ENCODE measurements around the gene RENBP. TPM values are rescaled to one million over a fixed set of nuclear protein-coding genes. Genes with fewer than 3 reads are reported as not detected.

Gene RENBP
- polyA plus RNA-seq, 2 donors = 1.4 to 1.6 TPM

DNA sequence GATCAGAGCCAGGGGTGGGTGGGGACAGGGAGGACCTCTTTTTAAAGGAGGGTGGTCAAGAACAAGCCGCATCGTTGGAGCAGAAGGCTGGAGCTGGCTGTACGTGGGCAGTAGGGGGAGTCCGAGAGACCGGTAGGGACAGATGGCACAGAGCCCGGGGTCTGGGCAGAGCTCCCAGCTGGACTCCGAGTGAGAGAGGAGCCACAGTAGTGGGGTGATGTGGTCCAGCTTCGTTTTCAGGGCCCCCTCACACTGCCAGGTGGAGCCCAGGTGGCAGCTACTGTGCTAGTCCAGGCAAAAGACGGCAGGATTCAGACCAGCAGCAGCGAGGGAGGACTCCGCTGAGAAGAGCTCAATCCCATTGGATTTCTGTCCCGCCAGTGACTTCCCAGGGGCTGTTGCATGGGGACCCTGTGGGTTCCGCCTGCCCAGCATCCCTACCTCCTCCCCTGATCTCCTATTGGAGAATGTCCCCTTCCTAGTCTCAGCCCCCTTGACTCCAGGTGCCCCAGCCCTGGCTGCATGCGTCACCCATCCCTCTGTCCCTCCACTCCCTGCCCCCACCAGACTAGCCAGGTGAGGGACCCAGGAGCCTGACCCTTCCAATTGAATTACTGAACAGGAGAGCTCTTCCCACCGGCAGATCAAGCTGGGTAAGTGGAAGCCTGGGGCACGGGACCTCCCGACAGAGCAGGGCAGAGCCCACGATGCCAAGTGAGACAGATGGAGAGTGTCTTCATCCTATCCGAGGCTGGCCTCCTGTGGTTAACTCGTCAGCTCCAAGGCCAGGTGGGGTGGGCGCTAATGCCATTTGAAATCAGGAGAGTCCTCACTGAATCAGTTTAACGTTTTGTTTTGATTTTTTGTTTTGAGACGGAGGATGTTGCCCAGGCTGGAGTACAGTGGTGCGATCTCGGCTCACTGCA, 21.2 kb downstream of the RENBP start:
- WGBS, 2 donors = 50 to 58% methylated on average over 23 to 25 of the region's 25 CpGs
- no peak overlapping the region for H3K27ac ChIP-seq (ENCODE audit: low read depth in 2 of 2, low read length in 1 of 2)

DNA sequence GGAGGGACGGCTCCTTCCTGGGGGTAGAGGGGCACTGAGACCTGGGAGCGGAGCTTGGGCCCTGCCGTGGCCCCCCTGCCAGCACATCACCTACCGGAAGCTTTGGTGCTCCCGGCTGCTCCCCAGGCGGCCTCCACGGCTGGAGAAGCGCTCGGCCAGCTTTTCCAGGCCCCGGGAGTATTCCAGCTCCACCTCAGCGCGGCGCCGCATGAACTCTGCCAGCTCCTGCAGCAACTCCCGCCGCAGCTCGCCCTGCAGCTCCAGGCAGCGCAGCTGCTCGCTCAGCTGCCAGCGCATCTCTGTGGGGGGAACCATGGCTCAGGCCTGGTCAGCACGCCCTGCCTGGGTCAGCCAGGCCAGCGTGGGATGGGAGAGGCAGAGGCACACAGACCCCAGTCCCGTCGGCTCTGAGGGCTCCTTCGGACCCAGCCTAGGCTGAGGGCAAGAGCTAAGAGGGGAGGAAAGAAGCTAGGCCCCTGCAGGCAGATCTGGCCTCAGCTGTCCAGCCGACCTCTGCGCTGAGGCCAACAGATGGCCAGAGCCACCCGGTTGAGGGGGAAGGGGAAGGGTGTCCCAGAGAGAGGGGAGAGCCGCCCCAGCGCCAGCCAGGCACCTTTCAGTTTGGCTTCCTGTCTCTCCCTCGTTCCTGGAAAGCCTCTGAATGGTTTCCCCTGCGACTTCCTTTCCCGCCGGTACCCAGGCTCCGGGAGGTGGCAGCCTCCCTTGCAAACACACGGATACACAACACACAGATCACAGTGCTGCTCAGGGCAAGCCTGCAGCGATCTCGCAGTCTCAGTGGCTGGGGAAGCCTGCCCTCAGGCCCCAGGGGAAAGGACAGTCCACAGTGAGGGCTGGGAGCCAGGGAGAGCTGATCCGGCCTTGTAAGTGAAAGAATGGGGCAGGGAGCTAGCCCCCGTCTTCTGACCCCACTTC, 22.7 kb downstream of the RENBP start:
- Histone ChIP-seq H3K4me3 (ENCODE audit: low read depth in 1 of 2, low read length in 2 of 2) (peak overlapping the region in 1 of 2 donors; percentile 13), H3K4me1 (ENCODE audit: control insufficient read depth in 2 of 2, insufficient read depth in 2 of 2, low read length in 1 of 2) (peaks cover 0 to 6% of the 10 kb centered on the region in 2 donors), H3K9me3 (ENCODE audit: control insufficient read depth in 2 of 2, insufficient read depth in 1 of 2, low read depth in 1 of 2, low read length in 1 of 2) (no peaks in the 10 kb centered on the region), H3K27me3 (ENCODE audit: control insufficient read depth in 1 of 2, insufficient read depth in 2 of 2, low read length in 2 of 2) (peaks cover 0 to 4% of the 10 kb centered on the region in 2 donors), H3K36me3 (ENCODE audit: control insufficient read depth in 2 of 2, insufficient read depth in 2 of 2, low read length in 1 of 2) (no peaks in the 10 kb centered on the region), H3K27ac (ENCODE audit: low read depth in 2 of 2, low read length in 1 of 2) (no peak overlapping the region)
- WGBS, 2 donors = 39 to 60% methylated on average over 35 to 40 of the region's 40 CpGs

More for the DNA sequence above, 21.2 kb downstream of the RENBP start:
- Histone ChIP-seq H3K4me1 (ENCODE audit: control insufficient read depth in 2 of 2, insufficient read depth in 2 of 2, low read length in 1 of 2) (peaks cover 0 to 11% of the 10 kb centered on the region in 2 donors), H3K27me3 (ENCODE audit: control insufficient read depth in 1 of 2, insufficient read depth in 2 of 2, low read length in 2 of 2) (peaks cover 0 to 4% of the 10 kb centered on the region in 2 donors), H3K4me3 (ENCODE audit: low read depth in 1 of 2, low read length in 2 of 2) (no peak overlapping the region), H3K36me3 (ENCODE audit: control insufficient read depth in 2 of 2, insufficient read depth in 2 of 2, low read length in 1 of 2) (no peaks in the 10 kb centered on the region), H3K9me3 (ENCODE audit: control insufficient read depth in 2 of 2, insufficient read depth in 1 of 2, low read depth in 1 of 2, low read length in 1 of 2) (no peaks in the 10 kb centered on the region)

DNA sequence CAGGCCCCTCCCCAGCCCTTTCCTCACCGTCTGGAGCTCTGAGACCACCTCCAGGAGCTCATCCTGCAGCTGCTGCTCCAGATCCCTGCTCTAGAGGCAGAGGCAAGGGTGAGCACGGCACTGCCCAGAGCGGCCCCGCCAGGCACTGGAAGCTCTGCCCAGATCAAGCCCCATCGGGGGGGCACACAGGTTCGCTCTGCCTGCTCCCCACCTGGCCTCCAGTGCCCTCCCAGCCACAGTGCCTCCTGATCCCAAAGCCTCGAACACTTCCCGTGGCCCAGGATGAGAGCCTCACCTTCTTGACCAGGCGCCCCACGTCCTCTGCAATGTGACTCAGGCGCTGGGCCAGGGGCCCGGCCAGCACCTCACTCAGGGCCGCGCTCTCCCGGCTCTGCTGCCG, 23.4 kb downstream of the RENBP start:
- H3K27ac ChIP-seq (ENCODE audit: low read depth in 2 of 2, low read length in 1 of 2) = no peak overlapping the region
- no peaks in the 10 kb centered on the region for H3K36me3 ChIP-seq (ENCODE audit: control insufficient read depth in 2 of 2, insufficient read depth in 2 of 2, low read length in 1 of 2)
- H3K9me3 ChIP-seq (ENCODE audit: control insufficient read depth in 2 of 2, insufficient read depth in 1 of 2, low read depth in 1 of 2, low read length in 1 of 2) = no peaks in the 10 kb centered on the region
- 59 to 80% methylated on average over 15 to 16 of the region's 16 CpGs for WGBS, 2 donors
- H3K4me1 ChIP-seq (ENCODE audit: control insufficient read depth in 2 of 2, insufficient read depth in 2 of 2, low read length in 1 of 2) = peaks cover 0 to 3% of the 10 kb centered on the region in 2 donors
- peaks cover 0 to 4% of the 10 kb centered on the region in 2 donors for H3K27me3 ChIP-seq (ENCODE audit: control insufficient read depth in 1 of 2, insufficient read depth in 2 of 2, low read length in 2 of 2)
- no peak overlapping the region for H3K4me3 ChIP-seq (ENCODE audit: low read depth in 1 of 2, low read length in 2 of 2)

DNA sequence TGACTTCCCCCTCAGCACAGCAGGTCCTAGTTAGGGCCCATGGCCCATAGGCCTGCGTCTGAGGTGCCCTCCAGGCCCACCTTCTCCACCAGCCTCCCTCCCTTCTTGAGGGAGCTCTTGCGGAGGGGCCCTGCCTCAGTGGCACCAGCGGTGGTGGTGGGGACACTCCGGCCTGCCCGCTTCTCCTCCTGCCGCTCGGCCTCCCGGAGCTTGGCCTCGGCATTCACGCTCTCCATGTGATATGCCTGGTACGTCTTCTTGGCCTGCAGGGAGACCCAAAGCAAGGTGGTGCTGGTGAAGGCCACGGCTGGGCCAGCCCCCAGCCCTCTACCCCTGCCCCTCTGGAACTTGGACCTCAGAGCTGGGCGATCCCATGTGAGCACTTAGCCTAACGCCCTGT, 23.9 kb downstream of the RENBP start:
- H3K27me3 ChIP-seq (ENCODE audit: control insufficient read depth in 1 of 2, insufficient read depth in 2 of 2, low read length in 2 of 2) = peaks cover 0 to 4% of the 10 kb centered on the region in 2 donors
- 86 to 94% methylated on average over 14 of the region's 14 CpGs for WGBS, 2 donors

DNA sequence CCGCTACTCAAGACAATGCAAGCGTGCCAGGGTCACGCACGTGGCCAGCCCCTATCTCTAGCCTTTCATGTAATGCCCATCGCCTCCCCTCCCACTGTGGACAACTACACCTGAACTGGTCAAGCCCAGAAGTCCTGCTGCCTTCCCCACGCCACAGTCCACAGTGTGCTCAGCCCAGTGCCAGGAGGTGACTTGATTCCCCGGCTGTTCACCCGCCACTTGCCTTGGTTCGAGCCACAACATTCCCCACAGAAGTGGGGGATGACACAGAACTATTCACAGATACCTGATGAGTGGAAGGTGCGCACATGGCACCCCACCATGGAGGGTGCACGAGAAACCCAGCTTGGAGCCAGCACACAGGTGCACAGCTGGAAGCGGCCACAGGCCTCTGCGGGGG, 25.2 kb downstream of the RENBP start:
- Histone ChIP-seq H3K27ac (ENCODE audit: low read depth in 2 of 2, low read length in 1 of 2) (no peak overlapping the region), H3K36me3 (ENCODE audit: control insufficient read depth in 2 of 2, insufficient read depth in 2 of 2, low read length in 1 of 2) (no peaks in the 10 kb centered on the region), H3K9me3 (ENCODE audit: control insufficient read depth in 2 of 2, insufficient read depth in 1 of 2, low read depth in 1 of 2, low read length in 1 of 2) (no peaks in the 10 kb centered on the region), H3K27me3 (ENCODE audit: control insufficient read depth in 1 of 2, insufficient read depth in 2 of 2, low read length in 2 of 2) (peaks cover 0 to 4% of the 10 kb centered on the region in 2 donors), H3K4me3 (ENCODE audit: low read depth in 1 of 2, low read length in 2 of 2) (no peak overlapping the region), H3K4me1 (ENCODE audit: control insufficient read depth in 2 of 2, insufficient read depth in 2 of 2, low read length in 1 of 2) (peaks cover 0 to 3% of the 10 kb centered on the region in 2 donors)
- WGBS, 2 donors = 89 to 96% methylated on average over 13 of the region's 13 CpGs

More for the DNA sequence above, 23.9 kb downstream of the RENBP start:
- H3K4me3 ChIP-seq (ENCODE audit: low read depth in 1 of 2, low read length in 2 of 2) = no peak overlapping the region
- H3K27ac ChIP-seq (ENCODE audit: low read depth in 2 of 2, low read length in 1 of 2) = no peak overlapping the region
- H3K4me1 ChIP-seq (ENCODE audit: control insufficient read depth in 2 of 2, insufficient read depth in 2 of 2, low read length in 1 of 2) = peaks cover 0 to 3% of the 10 kb centered on the region in 2 donors
- H3K36me3 ChIP-seq (ENCODE audit: control insufficient read depth in 2 of 2, insufficient read depth in 2 of 2, low read length in 1 of 2) = no peaks in the 10 kb centered on the region
- no peaks in the 10 kb centered on the region for H3K9me3 ChIP-seq (ENCODE audit: control insufficient read depth in 2 of 2, insufficient read depth in 1 of 2, low read depth in 1 of 2, low read length in 1 of 2)

DNA sequence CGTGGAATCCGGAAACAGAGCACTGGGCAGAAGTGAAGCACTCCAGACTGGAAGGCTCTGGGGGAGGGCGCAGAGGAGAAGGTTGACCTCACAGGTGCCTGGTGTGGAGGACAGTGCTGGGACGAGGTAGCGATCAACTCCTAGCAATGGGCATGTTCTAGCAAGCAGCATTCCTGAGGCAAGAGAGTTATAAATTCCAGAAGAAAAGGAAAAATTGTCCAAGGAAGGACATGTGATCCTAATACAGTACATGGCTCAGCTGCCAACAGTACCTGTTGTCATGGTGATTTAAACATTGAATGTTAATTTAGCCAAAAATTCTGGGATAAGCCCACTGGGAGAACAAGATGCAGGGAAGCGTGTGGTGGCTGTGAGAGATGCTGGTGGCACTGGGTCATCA, 26.6 kb downstream of the RENBP start:
- Histone ChIP-seq H3K4me3 (ENCODE audit: low read depth in 1 of 2, low read length in 2 of 2) (no peak overlapping the region), H3K36me3 (ENCODE audit: control insufficient read depth in 2 of 2, insufficient read depth in 2 of 2, low read length in 1 of 2) (no peaks in the 10 kb centered on the region), H3K27me3 (ENCODE audit: control insufficient read depth in 1 of 2, insufficient read depth in 2 of 2, low read length in 2 of 2) (peaks cover 0 to 4% of the 10 kb centered on the region in 2 donors), H3K4me1 (ENCODE audit: control insufficient read depth in 2 of 2, insufficient read depth in 2 of 2, low read length in 1 of 2) (no peaks in the 10 kb centered on the region), H3K9me3 (ENCODE audit: control insufficient read depth in 2 of 2, insufficient read depth in 1 of 2, low read depth in 1 of 2, low read length in 1 of 2) (no peaks in the 10 kb centered on the region), H3K27ac (ENCODE audit: low read depth in 2 of 2, low read length in 1 of 2) (no peak overlapping the region)
- WGBS, 2 donors = 62 to 69% methylated on average over 6 of the region's 6 CpGs

DNA sequence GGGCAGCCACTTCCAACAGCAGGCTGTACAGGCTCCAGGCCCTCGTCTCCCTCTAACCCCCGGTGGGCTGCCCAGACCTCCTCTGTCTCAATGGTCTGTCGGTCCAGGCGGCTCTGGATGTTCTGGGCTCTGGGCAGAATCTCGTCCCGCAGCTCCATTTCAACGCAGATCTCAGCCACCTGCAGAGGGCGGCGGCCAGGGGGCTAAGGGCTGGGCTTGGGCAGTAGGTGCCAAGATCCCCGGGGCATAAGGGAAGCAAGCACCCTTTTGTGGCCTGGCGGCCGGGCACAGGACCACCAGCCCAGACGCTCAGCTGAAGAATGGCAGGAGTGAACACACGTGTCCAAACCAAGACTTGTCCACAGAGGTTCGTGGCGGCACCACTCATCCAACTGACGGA, 30.7 kb downstream of the RENBP start:
- 90 to 91% methylated on average over 15 to 17 of the region's 17 CpGs for WGBS, 2 donors
- Histone ChIP-seq H3K27ac (ENCODE audit: low read depth in 2 of 2, low read length in 1 of 2) (no peak overlapping the region), H3K4me1 (ENCODE audit: control insufficient read depth in 2 of 2, insufficient read depth in 2 of 2, low read length in 1 of 2) (no peaks in the 10 kb centered on the region), H3K9me3 (ENCODE audit: control insufficient read depth in 2 of 2, insufficient read depth in 1 of 2, low read depth in 1 of 2, low read length in 1 of 2) (no peaks in the 10 kb centered on the region), H3K36me3 (ENCODE audit: control insufficient read depth in 2 of 2, insufficient read depth in 2 of 2, low read length in 1 of 2) (no peaks in the 10 kb centered on the region), H3K27me3 (ENCODE audit: control insufficient read depth in 1 of 2, insufficient read depth in 2 of 2, low read length in 2 of 2) (no peaks in the 10 kb centered on the region), H3K4me3 (ENCODE audit: low read depth in 1 of 2, low read length in 2 of 2) (no peak overlapping the region)

DNA sequence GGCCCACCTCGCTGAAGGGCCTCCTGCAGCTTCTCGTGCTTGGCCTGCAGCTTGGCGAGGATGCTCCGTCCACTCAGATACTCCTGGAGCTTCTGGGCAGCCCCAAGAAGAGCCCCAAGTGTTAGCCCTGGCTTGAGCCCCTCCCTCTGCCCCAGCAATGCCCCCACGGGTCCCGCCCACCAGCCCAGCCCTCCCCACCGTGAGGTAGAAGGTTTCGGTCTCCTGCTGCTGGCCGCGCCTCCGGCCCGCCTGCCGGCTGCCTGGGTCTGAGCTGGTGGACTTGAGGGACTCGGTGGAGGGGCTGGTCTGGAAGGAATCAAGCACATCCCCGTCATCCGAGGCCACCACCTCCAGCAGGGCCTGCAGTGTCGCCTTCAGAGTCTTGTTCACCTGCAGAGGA, 31.2 kb downstream of the RENBP start:
- 80% methylated on average over 14 to 17 of the region's 17 CpGs for WGBS, 2 donors
- Histone ChIP-seq H3K36me3 (ENCODE audit: control insufficient read depth in 2 of 2, insufficient read depth in 2 of 2, low read length in 1 of 2) (no peaks in the 10 kb centered on the region), H3K4me3 (ENCODE audit: low read depth in 1 of 2, low read length in 2 of 2) (no peak overlapping the region), H3K4me1 (ENCODE audit: control insufficient read depth in 2 of 2, insufficient read depth in 2 of 2, low read length in 1 of 2) (no peaks in the 10 kb centered on the region), H3K27me3 (ENCODE audit: control insufficient read depth in 1 of 2, insufficient read depth in 2 of 2, low read length in 2 of 2) (no peaks in the 10 kb centered on the region), H3K27ac (ENCODE audit: low read depth in 2 of 2, low read length in 1 of 2) (no peak overlapping the region), H3K9me3 (ENCODE audit: control insufficient read depth in 2 of 2, insufficient read depth in 1 of 2, low read depth in 1 of 2, low read length in 1 of 2) (no peaks in the 10 kb centered on the region)

DNA sequence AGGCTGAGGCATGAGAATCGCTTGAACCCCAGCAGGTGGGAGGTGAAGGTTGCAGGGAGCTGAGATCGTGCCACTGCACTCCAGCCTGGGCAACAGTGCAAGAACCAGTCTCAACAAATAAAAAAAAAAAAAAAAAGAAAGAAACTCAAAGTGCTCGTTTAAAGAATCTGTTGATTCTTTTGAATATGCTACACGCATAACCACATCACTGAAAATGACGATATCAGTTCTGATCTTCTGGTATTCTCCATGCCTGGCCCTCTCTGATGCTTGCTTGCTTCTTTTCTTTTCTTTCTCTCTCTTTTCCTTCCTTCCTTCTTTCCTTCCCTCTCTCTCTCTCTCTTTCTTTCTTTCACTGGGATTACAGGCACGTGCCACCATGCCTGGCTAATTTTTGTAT, 32.6 kb downstream of the RENBP start:
- no peak overlapping the region for H3K27ac ChIP-seq (ENCODE audit: low read depth in 2 of 2, low read length in 1 of 2)
- H3K36me3 ChIP-seq (ENCODE audit: control insufficient read depth in 2 of 2, insufficient read depth in 2 of 2, low read length in 1 of 2) = no peaks in the 10 kb centered on the region
- H3K4me3 ChIP-seq (ENCODE audit: low read depth in 1 of 2, low read length in 2 of 2) = no peak overlapping the region
- H3K4me1 ChIP-seq (ENCODE audit: control insufficient read depth in 2 of 2, insufficient read depth in 2 of 2, low read length in 1 of 2) = peaks cover 0 to 2% of the 10 kb centered on the region in 2 donors
- no peaks in the 10 kb centered on the region for H3K9me3 ChIP-seq (ENCODE audit: control insufficient read depth in 2 of 2, insufficient read depth in 1 of 2, low read depth in 1 of 2, low read length in 1 of 2)
- H3K27me3 ChIP-seq (ENCODE audit: control insufficient read depth in 1 of 2, insufficient read depth in 2 of 2, low read length in 2 of 2) = no peaks in the 10 kb centered on the region
- 83 to 85% methylated on average over 6 of the region's 6 CpGs for WGBS, 2 donors

All from esophagus (tissue), 2 donors.